Esophagus muscularis mucosa (tissue), 4 donors: ENCODE results near the gene GFER. TPM values are rescaled to one million over a fixed set of nuclear protein-coding genes. Genes with fewer than 3 reads are reported as not detected.

Experiments
- DNase-seq: peaks from one replicate; pipeline ENCODE4 v3.0.0-alpha.2; 2017; ENCODE audit errors: extremely low spot score
- H3K27ac ChIP-seq, 4 donors: fragments of 200-600 bp; sonication (generic); replicated peaks in 1 of 4; 1 replicate in 3 of 4; 2 replicates in 1 of 4; pipeline ENCODE4 v1.5.1; 2016 to 2019; ENCODE audit warnings: mild to moderate bottlenecking in 1 of 4
- H3K27me3 ChIP-seq, 4 donors: fragments of 200-600 bp; sonication (generic); one replicate each; pipeline versions ENCODE4 v1.5.1 to v1.6.0; 2016 to 2019
- H3K36me3 ChIP-seq, 4 donors: fragments of 200-600 bp; sonication (generic); one replicate each; pipeline ENCODE4 v1.5.1; 2016 to 2019
- H3K4me1 ChIP-seq, 4 donors: fragments of 200-600 bp; sonication (generic); one replicate each; pipeline ENCODE4 v1.5.1; 2016 to 2019
- H3K4me3 ChIP-seq, 4 donors: fragments of 200-600 bp; sonication (generic); 1 replicate in 2 of 4; 2 replicates in 2 of 4; pipeline ENCODE4 v1.5.1; 2016 to 2019; ENCODE audit warnings: mild to moderate bottlenecking in 4 of 4, moderate library complexity in 1 of 4
- H3K9me3 ChIP-seq, 4 donors: fragments of 200-600 bp; sonication (generic); 1 replicate in 3 of 4; 2 replicates in 1 of 4; pipeline ENCODE4 v1.5.1; 2016 to 2019
- EP300 ChIP-seq: sonication (generic); formaldehyde crosslinking; IDR thresholded peaks from one replicate; pipeline ENCODE4 v1.6.1; 2017; ENCODE audit warnings: antibody characterized with exemption
- POLR2A ChIP-seq: fragments of 450-650 bp; IDR thresholded peaks from one replicate; pipeline ENCODE4 v1.6.1; 2017; ENCODE audit warnings: antibody characterized with exemption, moderate library complexity, mild to moderate bottlenecking, low read depth
- POLR2AphosphoS5 ChIP-seq, 2 donors: sonication (generic); formaldehyde crosslinking; IDR thresholded peaks; one replicate each; pipeline ENCODE4 v1.6.1; 2017; ENCODE audit warnings: antibody characterized with exemption in 2 of 2
- WGBS: methylation state at CpG from one replicate; pipeline ENCODE4 v1.1.5; 2018; 5-methylcytosine and 5-hydroxymethylcytosine counted together
- intact Hi-C: fragments of 100-400 bp; cut with DNase I; formaldehyde crosslinking; loops from one replicate; pipeline ENCODE4 v1.15.1; 2023
- total RNA-seq, 4 donors: library from RNA; depleted of rRNA; stranded (reverse); fragments of >200 nt; gene quantifications; one replicate each; pipeline versions ENCODE4 v1.1.0 to v1.2.1, GENCODE V29; 2016
- TF ChIP-seq, protein P1 (sequence below), 3 experiments: fragments of 200-600 bp in 2 of 3; fragments of 450-650 bp in 1 of 3; sonication (generic) in 2 of 3; IDR thresholded peaks; one replicate each; pipeline ENCODE4 v1.5.1; 2017 to 2019; ENCODE audit warnings: antibody characterized with exemption in 3 of 3, mild to moderate bottlenecking in 2 of 3, moderate library complexity in 1 of 3

GFER gene
- total RNA-seq, 4 donors from 2014 or later: 14.1 to 38.5 (median 23.7) TPM

DNA sequence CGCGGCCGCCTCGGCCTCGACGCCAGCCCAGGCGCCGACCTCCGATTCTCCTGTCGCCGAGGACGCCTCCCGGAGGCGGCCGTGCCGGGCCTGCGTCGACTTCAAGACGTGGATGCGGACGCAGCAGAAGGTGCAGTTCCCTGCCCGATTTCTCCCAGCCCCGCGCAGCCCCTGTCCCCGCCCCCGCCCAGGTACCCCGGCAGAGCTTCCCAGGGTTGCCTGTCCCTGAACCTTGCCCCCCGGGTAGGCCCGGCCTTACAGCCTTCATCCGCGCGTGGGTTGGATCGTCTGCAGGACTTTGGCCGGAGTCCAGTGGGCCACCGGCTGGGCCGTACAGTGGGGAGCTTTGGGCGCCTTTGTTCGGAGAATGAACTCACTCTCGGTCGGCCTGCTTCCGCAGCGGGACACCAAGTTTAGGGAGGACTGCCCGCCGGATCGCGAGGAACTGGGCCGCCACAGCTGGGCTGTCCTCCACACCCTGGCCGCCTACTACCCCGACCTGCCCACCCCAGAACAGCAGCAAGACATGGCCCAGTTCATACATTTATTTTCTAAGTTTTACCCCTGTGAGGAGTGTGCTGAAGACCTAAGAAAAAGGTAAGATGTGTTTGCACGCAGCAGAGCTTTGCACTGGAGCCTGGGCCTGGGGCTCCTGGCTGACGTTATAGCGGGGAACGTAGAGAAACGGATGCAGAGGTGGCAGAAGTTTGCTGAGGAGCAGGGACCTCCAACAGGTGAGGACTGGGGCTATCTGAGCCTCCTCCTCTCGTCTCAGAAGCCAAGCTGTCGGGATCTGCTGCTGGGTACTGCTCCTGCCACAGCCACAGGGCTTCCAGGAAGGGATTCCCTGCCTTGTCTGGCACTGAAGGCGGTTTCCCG is 593 bp downstream of the GFER start:
- peaks cover 3 to 49% (median 36%) of the 10 kb centered on the region in 4 donors for H3K27me3 ChIP-seq
- H3K9me3 ChIP-seq: no peaks in the 10 kb centered on the region
- intact Hi-C loops: no loop called here
- 29% methylated on average over 22 of the region's 58 CpGs for WGBS
- TF ChIP-seq POLR2A: peak; percentile 27
- TF ChIP-seq, protein P1, sequence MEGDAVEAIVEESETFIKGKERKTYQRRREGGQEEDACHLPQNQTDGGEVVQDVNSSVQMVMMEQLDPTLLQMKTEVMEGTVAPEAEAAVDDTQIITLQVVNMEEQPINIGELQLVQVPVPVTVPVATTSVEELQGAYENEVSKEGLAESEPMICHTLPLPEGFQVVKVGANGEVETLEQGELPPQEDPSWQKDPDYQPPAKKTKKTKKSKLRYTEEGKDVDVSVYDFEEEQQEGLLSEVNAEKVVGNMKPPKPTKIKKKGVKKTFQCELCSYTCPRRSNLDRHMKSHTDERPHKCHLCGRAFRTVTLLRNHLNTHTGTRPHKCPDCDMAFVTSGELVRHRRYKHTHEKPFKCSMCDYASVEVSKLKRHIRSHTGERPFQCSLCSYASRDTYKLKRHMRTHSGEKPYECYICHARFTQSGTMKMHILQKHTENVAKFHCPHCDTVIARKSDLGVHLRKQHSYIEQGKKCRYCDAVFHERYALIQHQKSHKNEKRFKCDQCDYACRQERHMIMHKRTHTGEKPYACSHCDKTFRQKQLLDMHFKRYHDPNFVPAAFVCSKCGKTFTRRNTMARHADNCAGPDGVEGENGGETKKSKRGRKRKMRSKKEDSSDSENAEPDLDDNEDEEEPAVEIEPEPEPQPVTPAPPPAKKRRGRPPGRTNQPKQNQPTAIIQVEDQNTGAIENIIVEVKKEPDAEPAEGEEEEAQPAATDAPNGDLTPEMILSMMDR (IDR thresholded peaks at IDR 0.05): no peak
- H3K4me3 ChIP-seq: peak overlapping the region; percentile 75 to 96 (median 85)
- peaks cover 31 to 52% (median 44%) of the 10 kb centered on the region in 4 donors for H3K4me1 ChIP-seq
- peak overlapping the region; percentile 70 to 81 (median 80) for H3K27ac ChIP-seq
- peaks cover 11 to 30% (median 23%) of the 10 kb centered on the region in 4 donors for H3K36me3 ChIP-seq
- no peak for DNase-seq

DNA sequence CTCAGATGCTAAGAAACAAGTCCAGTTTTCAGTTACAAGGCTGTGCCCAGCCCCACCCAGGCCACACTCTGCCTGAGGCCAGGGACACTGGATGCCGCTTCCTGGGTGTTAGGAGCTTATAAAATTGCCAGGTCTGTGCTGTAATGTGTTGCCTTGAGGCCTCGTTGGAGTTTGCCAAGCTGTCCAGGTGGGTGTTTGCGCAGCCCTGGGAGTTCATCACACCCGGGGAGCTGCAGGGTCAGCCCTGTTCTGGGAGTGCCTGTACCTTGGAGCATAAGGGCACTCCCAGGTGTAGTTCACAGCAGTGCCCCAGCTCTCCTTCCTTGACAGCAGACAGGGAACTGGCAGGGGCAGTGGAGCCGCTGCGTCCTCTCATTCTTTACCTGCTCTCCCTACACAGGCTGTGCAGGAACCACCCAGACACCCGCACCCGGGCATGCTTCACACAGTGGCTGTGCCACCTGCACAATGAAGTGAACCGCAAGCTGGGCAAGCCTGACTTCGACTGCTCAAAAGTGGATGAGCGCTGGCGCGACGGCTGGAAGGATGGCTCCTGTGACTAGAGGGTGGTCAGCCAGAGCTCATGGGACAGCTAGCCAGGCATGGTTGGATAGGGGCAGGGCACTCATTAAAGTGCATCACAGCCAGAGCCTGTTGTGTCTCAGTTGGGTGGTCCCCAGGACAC is 1.6 kb downstream of the GFER start:
- WGBS: 97% methylated on average over 10 of the region's 14 CpGs
- Histone ChIP-seq H3K4me1 (peaks cover 27 to 52% (median 44%) of the 10 kb centered on the region in 4 donors), H3K27ac (no peak overlapping the region), H3K9me3 (no peaks in the 10 kb centered on the region), H3K4me3 (peak overlapping the region in 2 of 4 donors; percentile 93 to 96), H3K36me3 (peaks cover 11 to 30% (median 23%) of the 10 kb centered on the region in 4 donors), H3K27me3 (peaks cover 3 to 49% (median 33%) of the 10 kb centered on the region in 4 donors)
- intact Hi-C loops: no loop called here
- no peak for TF ChIP-seq POLR2AphosphoS5 (IDR thresholded peaks at IDR 0.05)
- TF ChIP-seq, protein P1 (IDR thresholded peaks at IDR 0.05): no peak
- no peak for TF ChIP-seq EP300
- no peak for TF ChIP-seq POLR2A
- DNase-seq: no peak

DNA sequence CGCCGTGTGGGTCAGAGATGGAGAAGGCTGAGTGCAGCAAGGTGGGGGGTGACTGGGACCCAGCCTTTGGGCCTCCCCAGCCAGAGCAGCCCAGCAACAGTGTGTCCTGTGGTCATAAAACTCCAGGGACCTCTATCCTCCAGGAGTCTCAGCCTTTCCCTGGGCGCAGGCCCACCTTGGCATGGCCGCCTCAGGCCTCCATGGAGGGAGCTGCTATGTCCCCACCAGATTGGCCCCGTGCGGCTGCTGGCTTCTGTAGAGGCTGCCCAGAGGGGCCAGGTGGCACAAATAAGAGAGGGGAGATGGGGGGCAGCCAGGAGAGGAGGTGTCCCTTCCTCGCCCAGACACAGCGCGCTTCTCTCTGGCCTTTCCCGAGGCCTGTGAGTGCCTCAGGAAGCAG is 3.2 kb downstream of the GFER start:
- Histone ChIP-seq H3K27ac (no peak overlapping the region), H3K36me3 (peaks cover 11 to 30% (median 23%) of the 10 kb centered on the region in 4 donors), H3K4me1 (peaks cover 42 to 64% (median 58%) of the 10 kb centered on the region in 4 donors), H3K9me3 (no peaks in the 10 kb centered on the region), H3K4me3 (no peak overlapping the region), H3K27me3 (peaks cover 3 to 49% (median 32%) of the 10 kb centered on the region in 4 donors)
- intact Hi-C loops: no loop called here
- no peak for DNase-seq
- WGBS: 75% methylated on average over 6 of the region's 10 CpGs
- TF ChIP-seq, protein P1 (IDR thresholded peaks at IDR 0.05): no peak
- TF ChIP-seq EP300: no peak
- TF ChIP-seq POLR2A: no peak
- no peak for TF ChIP-seq POLR2AphosphoS5 (IDR thresholded peaks at IDR 0.05)

DNA sequence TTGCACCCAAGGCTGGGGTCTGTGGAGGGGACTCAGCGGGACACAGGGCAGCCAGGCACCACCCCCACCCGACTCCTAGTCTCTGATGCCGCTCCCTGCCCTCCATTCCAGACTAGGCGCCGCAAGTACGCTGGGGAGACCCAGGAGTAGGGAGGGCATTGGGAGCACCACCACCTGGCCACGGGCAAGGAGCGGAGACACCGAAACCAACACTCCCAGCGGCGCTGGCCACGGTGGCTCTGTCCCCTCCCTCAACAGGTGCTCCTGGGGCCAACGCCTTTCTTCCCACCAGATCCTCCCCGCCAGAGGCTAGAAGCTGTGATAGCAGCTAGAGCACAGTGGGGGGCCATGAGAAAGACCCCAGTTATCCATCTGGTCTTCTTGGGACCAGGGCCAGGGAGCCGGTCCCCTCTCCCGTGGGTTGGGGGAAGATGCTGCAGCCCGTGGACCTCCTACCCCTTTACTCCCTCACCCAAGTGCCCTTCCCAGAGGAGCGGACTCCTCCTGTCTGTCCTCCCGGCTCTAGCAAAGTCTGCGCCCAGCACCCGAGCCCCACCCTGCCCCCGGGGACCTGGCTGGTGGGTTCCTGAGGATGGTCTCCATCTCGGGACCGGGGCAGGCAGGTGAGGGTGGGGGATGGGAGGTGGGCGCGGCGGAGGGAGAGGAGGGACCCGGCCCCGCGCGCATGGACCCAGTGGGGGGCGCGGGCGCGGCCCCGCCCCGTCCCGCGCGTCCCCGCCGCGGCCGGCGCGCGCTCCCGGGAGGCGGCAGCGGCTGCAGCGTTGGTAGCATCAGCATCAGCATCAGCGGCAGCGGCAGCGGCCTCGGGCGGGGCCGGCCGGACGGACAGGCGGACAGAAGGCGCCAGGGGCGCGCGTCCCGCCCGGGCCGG is 5.5 kb downstream of the GFER start, which contains the start of gene SYNGR3:
Gene SYNGR3 (plus strand): TSS at position 762 of the 892 bp plus-strand sequence. CDS start 133 bp downstream, outside the sequence.
- intact Hi-C loops: no loop called here
- H3K36me3 ChIP-seq: peaks cover 11 to 30% (median 23%) of the 10 kb centered on the region in 4 donors

More for the DNA sequence above, 5.5 kb downstream of the GFER start, which contains the start of gene SYNGR3:
- no peak for DNase-seq
- TF ChIP-seq, protein P1 (IDR thresholded peaks at IDR 0.05): no peak
- TF ChIP-seq POLR2A (no peak), EP300 (no peak), POLR2AphosphoS5 (IDR thresholded peaks at IDR 0.05) (no peak)
- Histone ChIP-seq H3K9me3 (no peaks in the 10 kb centered on the region), H3K4me1 (peaks cover 38 to 60% (median 53%) of the 10 kb centered on the region in 4 donors), H3K27ac (no peak within 1 kb of the TSS), H3K4me3 (peak within 1 kb of the TSS; percentile 5 to 51 (median 22)), H3K27me3 (peaks cover 3 to 48% (median 32%) of the 10 kb centered on the region in 4 donors)
- 17% methylated on average over 2 of the region's 67 CpGs for WGBS
